SK-N-SH treated with all-trans-retinoic acid at 6 μM for 48 hours (cell line): ENCODE results near the gene NTNG1.

Source experiments
- ATAC-seq: fragments of 200-7000 bp; cut with Tn5 transposase; 3 replicates; pipeline ENCODE4 v1.9.1; 2020; ENCODE audit warnings: mild to moderate bottlenecking, moderate library complexity
- ARNTL ChIP-seq: fragments of 450-650 bp; formaldehyde crosslinking; IDR thresholded peaks from 2 replicates; pipeline ENCODE4 v1.5.0; 2020; ENCODE audit warnings: low read depth, mild to moderate bottlenecking, moderate library complexity, borderline replicate concordance
- BACH2 ChIP-seq: fragments of 250-450 bp; sonication (Bioruptor Pico); IDR thresholded peaks from 2 replicates; pipeline ENCODE4 v1.9.0; 2021; ENCODE audit warnings: mild to moderate bottlenecking, borderline replicate concordance
- CREB5 ChIP-seq: fragments of 250-450 bp; sonication (Bioruptor Pico); IDR thresholded peaks from 2 replicates; pipeline ENCODE4 v1.5.1; 2020; ENCODE audit warnings: low read depth, mild to moderate bottlenecking, moderate library complexity
- CSDC2 ChIP-seq: fragments of 250-450 bp; sonication (Bioruptor Pico); IDR thresholded peaks from 2 replicates; pipeline ENCODE4 v1.5.0; 2020; ENCODE audit warnings: mild to moderate bottlenecking, moderate library complexity
- ESRRG ChIP-seq: fragments of 250-450 bp; sonication (Bioruptor Pico); IDR thresholded peaks from 2 replicates; pipeline ENCODE4 v1.6.1; 2021; ENCODE audit warnings: mild to moderate bottlenecking
- GLIS3 ChIP-seq: fragments of 250-450 bp; sonication (Bioruptor Pico); IDR thresholded peaks from 2 replicates; pipeline ENCODE4 v1.5.0; 2020; ENCODE audit warnings: mild to moderate bottlenecking, moderate library complexity
- ISL1 ChIP-seq: fragments of 250-450 bp; sonication (Bioruptor Pico); IDR thresholded peaks from 2 replicates; pipeline ENCODE4 v2.1.2; 2022; ENCODE audit warnings: mild to moderate bottlenecking, moderate library complexity
- OSR1 ChIP-seq: fragments of 250-450 bp; sonication (Bioruptor Pico); IDR thresholded peaks from 2 replicates; pipeline ENCODE4 v1.8.0; 2022; ENCODE audit warnings: moderate library complexity, mild to moderate bottlenecking, inconsistent platforms
- POU6F1 ChIP-seq: fragments of 250-450 bp; sonication (Bioruptor Pico); IDR thresholded peaks from 2 replicates; pipeline ENCODE4 v1.8.0; 2021; ENCODE audit warnings: low read depth, mild to moderate bottlenecking, moderate library complexity, borderline replicate concordance
- PPARA ChIP-seq: fragments of 250-450 bp; sonication (Bioruptor Pico); IDR thresholded peaks from 2 replicates; pipeline ENCODE4 v1.5.0; 2020; ENCODE audit warnings: mild to moderate bottlenecking, borderline replicate concordance
- RARB ChIP-seq: fragments of 250-450 bp; sonication (Bioruptor Pico); IDR thresholded peaks from 2 replicates; pipeline ENCODE4 v1.8.0; 2021; ENCODE audit warnings: mild to moderate bottlenecking, moderate library complexity
- SNAI2 ChIP-seq: fragments of 250-450 bp; sonication (Bioruptor Pico); IDR thresholded peaks from 2 replicates; pipeline ENCODE4 v1.5.0; 2020; ENCODE audit warnings: mild to moderate bottlenecking, moderate library complexity
- TCF4 ChIP-seq: fragments of 250-450 bp; sonication (Bioruptor Pico); IDR thresholded peaks from 2 replicates; pipeline ENCODE4 v1.8.0; 2021; ENCODE audit warnings: mild to moderate bottlenecking, moderate library complexity, borderline replicate concordance
- TOX ChIP-seq: fragments of 250-450 bp; sonication (Bioruptor Pico); IDR thresholded peaks from 2 replicates; pipeline ENCODE4 v1.8.0; 2021; ENCODE audit warnings: mild to moderate bottlenecking, moderate library complexity, borderline replicate concordance
- TSHZ2 ChIP-seq: fragments of 250-450 bp; sonication (Bioruptor Pico); IDR thresholded peaks from 2 replicates; pipeline ENCODE4 v1.5.0; 2020; ENCODE audit warnings: mild to moderate bottlenecking, moderate library complexity
- ZC3H10 ChIP-seq: fragments of 250-450 bp; sonication (Bioruptor Pico); IDR thresholded peaks from 2 replicates; pipeline ENCODE4 v1.5.1; 2021; ENCODE audit warnings: mild to moderate bottlenecking, moderate library complexity
- ZFP3 ChIP-seq: fragments of 250-450 bp; sonication (Bioruptor Pico); IDR thresholded peaks from 2 replicates; pipeline ENCODE4 v1.5.0; 2020; ENCODE audit warnings: mild to moderate bottlenecking, moderate library complexity
- ZFP30 ChIP-seq: fragments of 450-650 bp; formaldehyde crosslinking; IDR thresholded peaks from 2 replicates; pipeline ENCODE4 v1.5.0; 2022; ENCODE audit warnings: mild to moderate bottlenecking, moderate library complexity
- ZNF565 ChIP-seq: fragments of 450-650 bp; formaldehyde crosslinking; conservative IDR thresholded peaks from 2 replicates; pipeline ENCODE4 v1.5.0; 2020; ENCODE audit warnings: low read depth, mild to moderate bottlenecking, moderate library complexity
- ZNF70 ChIP-seq: fragments of 450-650 bp; formaldehyde crosslinking; IDR thresholded peaks from 2 replicates; pipeline ENCODE4 v1.5.0; 2020; ENCODE audit warnings: mild to moderate bottlenecking, moderate library complexity
- ZNF8 ChIP-seq: fragments of 450-650 bp; formaldehyde crosslinking; IDR thresholded peaks from 2 replicates; pipeline ENCODE4 v1.5.0; 2020; ENCODE audit warnings: mild to moderate bottlenecking, moderate library complexity
- TF ChIP-seq, protein P1 (sequence below): fragments of 250-450 bp; sonication (Bioruptor Pico); IDR thresholded peaks from 2 replicates; pipeline ENCODE4 v1.8.0; 2020; ENCODE audit warnings: mild to moderate bottlenecking, moderate library complexity, borderline replicate concordance

NTNG1 gene

GRCh38 chr1:107132780-107133179 is 8.1 kb upstream of the NTNG1 start:
- TF ChIP-seq ZNF8 (CRISPR knock-in tag), result no peak
- TF ChIP-seq ESRRG (CRISPR knock-in tag), result no peak
- no peak for TF ChIP-seq TCF4 (CRISPR knock-in tag)
- no peak for TF ChIP-seq ZC3H10
- no peak for TF ChIP-seq POU6F1 (CRISPR knock-in tag)
- TF ChIP-seq TSHZ2 (CRISPR knock-in tag), result no peak
- TF ChIP-seq CREB5 (CRISPR knock-in tag), result no peak
- no peak for TF ChIP-seq TOX
- no peak for TF ChIP-seq SNAI2
- TF ChIP-seq ZFP3 (CRISPR knock-in tag), result no peak
- no peak for TF ChIP-seq PPARA (CRISPR knock-in tag)
- TF ChIP-seq BACH2, result no peak
- TF ChIP-seq ARNTL (CRISPR knock-in tag), result no peak
- TF ChIP-seq ISL1 (CRISPR knock-in tag), result no peak
- no peak for TF ChIP-seq CSDC2 (CRISPR knock-in tag)
- TF ChIP-seq, all 23 proteins: peak for 0
- no peak for ATAC-seq

GRCh38 chr1:107135463-107135862 is 5.4 kb upstream of the NTNG1 start:
- TF ChIP-seq, protein P1, sequence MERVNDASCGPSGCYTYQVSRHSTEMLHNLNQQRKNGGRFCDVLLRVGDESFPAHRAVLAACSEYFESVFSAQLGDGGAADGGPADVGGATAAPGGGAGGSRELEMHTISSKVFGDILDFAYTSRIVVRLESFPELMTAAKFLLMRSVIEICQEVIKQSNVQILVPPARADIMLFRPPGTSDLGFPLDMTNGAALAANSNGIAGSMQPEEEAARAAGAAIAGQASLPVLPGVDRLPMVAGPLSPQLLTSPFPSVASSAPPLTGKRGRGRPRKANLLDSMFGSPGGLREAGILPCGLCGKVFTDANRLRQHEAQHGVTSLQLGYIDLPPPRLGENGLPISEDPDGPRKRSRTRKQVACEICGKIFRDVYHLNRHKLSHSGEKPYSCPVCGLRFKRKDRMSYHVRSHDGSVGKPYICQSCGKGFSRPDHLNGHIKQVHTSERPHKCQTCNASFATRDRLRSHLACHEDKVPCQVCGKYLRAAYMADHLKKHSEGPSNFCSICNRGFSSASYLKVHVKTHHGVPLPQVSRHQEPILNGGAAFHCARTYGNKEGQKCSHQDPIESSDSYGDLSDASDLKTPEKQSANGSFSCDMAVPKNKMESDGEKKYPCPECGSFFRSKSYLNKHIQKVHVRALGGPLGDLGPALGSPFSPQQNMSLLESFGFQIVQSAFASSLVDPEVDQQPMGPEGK (CRISPR knock-in tag), result no peak
- TF ChIP-seq SNAI2, result 0 out of 2 replicates have a peak, but pooled peaks have one; percentile 21
- no peak for TF ChIP-seq TOX
- no peak for TF ChIP-seq OSR1 (CRISPR knock-in tag)
- TF ChIP-seq TCF4 (CRISPR knock-in tag), result no peak
- no peak for TF ChIP-seq ZNF70 (CRISPR knock-in tag)
- TF ChIP-seq ZFP3 (CRISPR knock-in tag), result 0 out of 2 replicates have a peak, but pooled peaks have one; percentile 29
- TF ChIP-seq RARB (CRISPR knock-in tag), result no peak
- no peak for TF ChIP-seq ZNF565 (CRISPR knock-in tag)
- no peak for TF ChIP-seq ZFP30
- peak; percentile 55; the same call in 1 of the 2 replicates for TF ChIP-seq TSHZ2 (CRISPR knock-in tag)
- no peak for TF ChIP-seq POU6F1 (CRISPR knock-in tag)
- TF ChIP-seq GLIS3, result no peak
- TF ChIP-seq ZNF8 (CRISPR knock-in tag), result no peak
- no peak for TF ChIP-seq PPARA (CRISPR knock-in tag)
- ATAC-seq, result no peak
